ENCODE data around the gene CD274.
"Not testable (repeated sequence)": the region's sequence is repeated elsewhere in the genome, so short reads cannot be mapped to it uniquely, and the experiment has no call there.

CD274 gene

GRCh38 chr9:5438301-5439162 is 11.8 kb upstream of the CD274 start:
- DNase-seq = peak; percentile 3

- no peak for DNase-seq
These were observed 9.9 kb upstream of the CD274 start for GRCh38 chr9:5440426-5440825.

- DNase-seq = no peak
These were observed 9.3 kb upstream of the CD274 start for GRCh38 chr9:5441043-5441442.

GRCh38 chr9:5442400-5443011 is 7.8 kb upstream of the CD274 start:
- peak; percentile 68 for DNase-seq

GRCh38 chr9:5443850-5444249 is 6.5 kb upstream of the CD274 start:
- no peak for DNase-seq

GRCh38 chr9:5445096-5445495 is 5.2 kb upstream of the CD274 start:
- DNase-seq = not testable (repeated sequence)

GRCh38 chr9:5445886-5446285 is 4.5 kb upstream of the CD274 start:
- DNase-seq = no peak

GRCh38 chr9:5446451-5447236 is 3.7 kb upstream of the CD274 start:
- no peak for DNase-seq

GRCh38 chr9:5447337-5447736 is 3.0 kb upstream of the CD274 start:
- DNase-seq = no peak

GRCh38 chr9:5448016-5448415 is 2.3 kb upstream of the CD274 start:
- no peak for DNase-seq

GRCh38 chr9:5448461-5449435 is 1.6 kb upstream of the CD274 start:
- no peak for DNase-seq

GRCh38 chr9:5449521-5450358 is 602 bp upstream of the CD274 start:
- no peak for DNase-seq

- no peak for DNase-seq
These were observed 1.9 kb downstream of the CD274 start for GRCh38 chr9:5452286-5452609.

GRCh38 chr9:5453004-5453403 is 2.7 kb downstream of the CD274 start:
- no peak for DNase-seq

GRCh38 chr9:5453673-5454072 is 3.3 kb downstream of the CD274 start:
- DNase-seq = no peak

- no peak for DNase-seq
These were observed 4.8 kb downstream of the CD274 start for GRCh38 chr9:5455181-5455580.

- DNase-seq = no peak
These were observed 9.0 kb downstream of the CD274 start for GRCh38 chr9:5459289-5459829.

GRCh38 chr9:5460157-5460556 is 9.8 kb downstream of the CD274 start:
- DNase-seq = no peak

- DNase-seq = not testable (repeated sequence)
These were observed 14.5 kb downstream of the CD274 start for GRCh38 chr9:5464831-5465330.

GRCh38 chr9:5466005-5466404 is 15.7 kb downstream of the CD274 start:
- no peak for DNase-seq

GRCh38 chr9:5466766-5467165 is 16.4 kb downstream of the CD274 start:
- DNase-seq = no peak

Measured in eye (tissue), 1 donor.